ENCODE measurements around the gene EYS.

DNA sequence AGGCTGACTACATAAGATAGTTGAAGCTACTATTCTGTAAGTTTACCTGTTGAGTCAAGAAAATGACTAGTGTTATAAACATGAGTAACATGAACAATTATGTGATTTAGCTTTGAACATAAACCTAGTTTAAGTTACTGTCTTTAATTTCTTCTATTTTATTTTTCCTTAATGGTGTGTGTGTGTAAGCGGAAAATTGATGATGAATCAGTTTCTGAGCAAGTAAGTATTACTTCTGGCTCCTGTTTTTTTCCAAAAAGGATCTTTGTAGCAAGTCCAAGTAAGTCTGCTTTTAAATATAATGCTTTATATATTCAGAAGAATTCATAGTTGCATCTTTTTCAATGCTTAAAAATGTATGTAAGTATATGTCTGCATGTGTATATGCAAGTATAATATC lies 786.8 kb downstream of the EYS start:
- TF ChIP-seq, protein P1, sequence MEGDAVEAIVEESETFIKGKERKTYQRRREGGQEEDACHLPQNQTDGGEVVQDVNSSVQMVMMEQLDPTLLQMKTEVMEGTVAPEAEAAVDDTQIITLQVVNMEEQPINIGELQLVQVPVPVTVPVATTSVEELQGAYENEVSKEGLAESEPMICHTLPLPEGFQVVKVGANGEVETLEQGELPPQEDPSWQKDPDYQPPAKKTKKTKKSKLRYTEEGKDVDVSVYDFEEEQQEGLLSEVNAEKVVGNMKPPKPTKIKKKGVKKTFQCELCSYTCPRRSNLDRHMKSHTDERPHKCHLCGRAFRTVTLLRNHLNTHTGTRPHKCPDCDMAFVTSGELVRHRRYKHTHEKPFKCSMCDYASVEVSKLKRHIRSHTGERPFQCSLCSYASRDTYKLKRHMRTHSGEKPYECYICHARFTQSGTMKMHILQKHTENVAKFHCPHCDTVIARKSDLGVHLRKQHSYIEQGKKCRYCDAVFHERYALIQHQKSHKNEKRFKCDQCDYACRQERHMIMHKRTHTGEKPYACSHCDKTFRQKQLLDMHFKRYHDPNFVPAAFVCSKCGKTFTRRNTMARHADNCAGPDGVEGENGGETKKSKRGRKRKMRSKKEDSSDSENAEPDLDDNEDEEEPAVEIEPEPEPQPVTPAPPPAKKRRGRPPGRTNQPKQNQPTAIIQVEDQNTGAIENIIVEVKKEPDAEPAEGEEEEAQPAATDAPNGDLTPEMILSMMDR (IDR thresholded peaks at IDR 0.05; ENCODE audit: low read depth, low read length) = no peak
- TF ChIP-seq POLR2A (IDR thresholded peaks at IDR 0.05; ENCODE audit: extremely low read depth, insufficient read length) = no peak
